Upper lobe of left lung (tissue), 6 donors: Measurements from ENCODE around the gene TRIM31. TPM values are rescaled to one million over a fixed set of nuclear protein-coding genes. Genes with fewer than 3 reads are reported as not detected.

Experiments
- ATAC-seq, 2 donors: fragments of 200-7000 bp; cut with Tn5 transposase; one replicate each; pipeline ENCODE4 v1.9.1; 2022; ENCODE audit warnings: mild to moderate bottlenecking in 2 of 2, moderate library complexity in 2 of 2; ENCODE audit not compliant: low FRiP score in 2 of 2
- DNase-seq, 2 donors: peaks; one replicate each; pipeline ENCODE4 v3.0.0-alpha.2; 2019 to 2020
- H3K27ac ChIP-seq, 4 donors: fragments of 200-600 bp; sonication (generic); one replicate each; pipeline ENCODE4 v1.5.1; 2016 to 2019
- H3K27me3 ChIP-seq, 4 donors: fragments of 200-600 bp; sonication (generic); one replicate each; pipeline ENCODE4 v1.5.1; 2017 to 2019
- H3K36me3 ChIP-seq, 4 donors: fragments of 200-600 bp; sonication (generic); one replicate each; pipeline ENCODE4 v1.5.1; 2016 to 2019
- H3K4me1 ChIP-seq, 4 donors: fragments of 200-600 bp; sonication (generic); one replicate each; pipeline ENCODE4 v1.5.1; 2018 to 2019
- H3K4me3 ChIP-seq, 4 donors: fragments of 200-600 bp; sonication (generic); one replicate each; pipeline ENCODE4 v1.5.1; 2017 to 2019; ENCODE audit warnings: mild to moderate bottlenecking in 2 of 4, moderate library complexity in 1 of 4
- H3K9me3 ChIP-seq, 4 donors: fragments of 200-600 bp; sonication (generic); one replicate each; pipeline ENCODE4 v1.5.1; 2018 to 2019
- CTCF ChIP-seq, 6 experiments: fragments of 450-650 bp in 4 of 6; fragments of 200-600 bp in 2 of 6; sonication (generic) in 2 of 6; IDR thresholded peaks; one replicate each; pipeline ENCODE4 v1.5.1; 2016 to 2019; ENCODE audit warnings: antibody characterized with exemption in 6 of 6
- EP300 ChIP-seq, 4 donors: sonication (generic); formaldehyde crosslinking; IDR thresholded peaks; one replicate each; pipeline ENCODE4 v1.5.1; 2017; ENCODE audit warnings: antibody characterized with exemption in 4 of 4, control low read depth in 2 of 4
- POLR2A ChIP-seq, 4 donors: fragments of 450-650 bp; IDR thresholded peaks; one replicate each; pipeline ENCODE4 v1.5.1; 2016 to 2017; ENCODE audit warnings: antibody characterized with exemption in 4 of 4, mild to moderate bottlenecking in 2 of 4
- POLR2AphosphoS5 ChIP-seq, 2 donors: sonication (generic); formaldehyde crosslinking; IDR thresholded peaks; one replicate each; pipeline ENCODE4 v1.5.1; 2017; ENCODE audit warnings: antibody characterized with exemption in 2 of 2
- WGBS, 2 donors: methylation state at CpG; one replicate each; pipeline ENCODE4 v1.1.5; 2017 to 2018; 5-methylcytosine and 5-hydroxymethylcytosine counted together
- total RNA-seq, 6 donors: library from RNA; depleted of rRNA in 4 of 6; stranded (reverse); fragments of >200 nt in 4 of 6; gene quantifications; one replicate each; pipeline versions ENCODE4 v1.1.0 to v1.2.1, GENCODE V29; 2016 to 2021
- donor health status: DM: no; HTN: no; CAD: no; lungs with moderate emphysema.
- donor health status: DM: no; HTN: yes; CAD: no; lungs with severe emphysema.

Gene TRIM31
- total RNA-seq, 6 donors from 2014 or later, result 0.17 to 0.79 TPM; not detected in 4

DNA sequence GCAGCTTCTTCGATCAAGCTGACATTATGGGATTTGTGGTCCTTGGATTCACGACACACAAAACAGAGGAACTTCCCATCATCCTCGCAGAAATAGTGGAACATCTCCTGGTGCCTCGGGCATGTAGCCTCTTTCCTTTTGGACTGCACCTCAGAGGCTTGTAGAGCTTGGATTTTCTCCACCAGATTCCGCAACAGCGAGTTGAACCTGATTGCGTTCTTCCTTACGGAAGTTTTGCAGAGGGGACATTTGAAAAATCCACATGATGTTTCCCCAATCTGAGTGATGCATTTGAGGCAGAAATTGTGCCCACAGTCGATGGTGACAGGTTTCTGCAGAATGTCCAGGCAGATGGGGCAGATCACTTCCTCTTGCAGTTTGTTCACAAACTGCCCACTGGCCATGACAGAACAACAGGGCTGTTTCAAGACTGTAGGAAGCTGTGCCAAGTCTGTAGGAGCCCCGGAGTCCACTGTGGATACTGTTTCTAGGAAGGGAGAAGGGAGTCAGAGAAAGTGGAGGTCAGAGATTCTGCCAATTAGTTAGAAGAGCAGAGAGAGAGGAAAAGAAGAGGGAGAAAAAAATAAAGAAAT is 392 bp downstream of the TRIM31 start:
- no peak for DNase-seq
- Histone ChIP-seq H3K4me3 (no peak overlapping the region), H3K9me3 (no peaks in the 10 kb centered on the region), H3K4me1 (no peaks in the 10 kb centered on the region), H3K36me3 (no peaks in the 10 kb centered on the region), H3K27ac (no peak overlapping the region), H3K27me3 (no peaks in the 10 kb centered on the region)
- ATAC-seq, result no peak
- 75 to 82% methylated on average over 10 of the region's 10 CpGs for WGBS, 2 donors
- no peak for TF ChIP-seq CTCF (IDR thresholded peaks at IDR 0.05)
- TF ChIP-seq POLR2A (IDR thresholded peaks at IDR 0.05), result no peak
- no peak for TF ChIP-seq POLR2AphosphoS5 (IDR thresholded peaks at IDR 0.05)
- no peak for TF ChIP-seq EP300 (IDR thresholded peaks at IDR 0.05)

DNA sequence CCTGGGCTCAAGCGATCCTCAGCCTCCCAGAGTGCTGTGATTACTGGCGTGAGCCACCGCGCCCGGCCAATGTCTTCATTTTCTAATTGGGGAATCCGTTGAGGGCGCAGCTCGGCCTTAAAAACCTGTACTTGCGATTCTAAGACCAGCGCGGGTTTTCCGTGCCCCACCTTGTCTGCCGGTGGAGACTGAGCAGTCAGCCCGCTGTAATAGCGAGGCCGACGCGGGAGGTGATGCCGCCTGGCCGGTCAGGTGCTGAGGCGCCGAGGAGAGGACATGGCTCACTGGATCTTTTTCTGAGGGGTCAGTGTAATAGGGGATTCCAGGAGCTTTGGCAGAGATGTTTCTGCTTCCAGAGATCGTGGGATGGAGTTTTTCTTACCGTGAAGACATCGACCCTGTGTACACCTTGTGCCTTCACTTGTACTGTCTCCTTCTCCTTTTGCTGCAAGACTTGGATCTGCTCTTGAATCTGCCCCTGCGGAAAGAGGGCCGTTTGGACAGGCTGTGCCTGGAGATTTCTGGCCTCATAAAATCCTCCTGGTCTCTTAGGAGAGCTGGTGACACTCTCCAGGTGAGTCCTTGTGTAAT is 1.5 kb downstream of the TRIM31 start:
- TF ChIP-seq CTCF (IDR thresholded peaks at IDR 0.05) (no peak), POLR2AphosphoS5 (IDR thresholded peaks at IDR 0.05) (no peak), EP300 (IDR thresholded peaks at IDR 0.05) (no peak), POLR2A (IDR thresholded peaks at IDR 0.05) (no peak)
- Histone ChIP-seq H3K27ac (no peak overlapping the region), H3K9me3 (no peaks in the 10 kb centered on the region), H3K4me3 (no peak overlapping the region), H3K27me3 (no peaks in the 10 kb centered on the region), H3K4me1 (no peaks in the 10 kb centered on the region), H3K36me3 (no peaks in the 10 kb centered on the region)
- 51 to 56% methylated on average over 21 to 27 of the region's 27 CpGs for WGBS, 2 donors
- ATAC-seq (no peak), DNase-seq (peak in 1 of 2 donors; percentile 40)

DNA sequence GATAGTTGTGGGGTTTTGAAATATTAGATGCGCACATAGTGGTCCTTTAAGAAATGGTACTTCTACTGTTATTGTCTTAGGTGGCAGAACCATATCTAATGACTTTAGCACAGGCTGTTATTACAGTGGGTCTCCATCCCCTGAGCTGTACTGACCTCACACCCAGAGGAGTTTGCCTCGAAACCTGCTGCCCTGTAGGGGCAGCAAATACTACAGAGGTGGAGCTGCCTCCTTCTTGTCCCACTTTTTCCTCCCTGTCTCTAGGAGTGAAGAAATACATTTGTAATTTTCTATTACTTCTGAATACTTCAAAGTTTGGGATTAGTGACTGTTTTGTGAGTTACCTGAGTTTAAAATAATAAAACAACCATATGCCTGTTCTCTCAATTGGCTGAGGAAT is 8.2 kb downstream of the TRIM31 start:
- H3K4me1 ChIP-seq, result peaks cover 26 to 36% (median 30%) of the 10 kb centered on the region in 4 donors
- H3K9me3 ChIP-seq, result no peaks in the 10 kb centered on the region
- H3K27ac ChIP-seq, result no peak overlapping the region
- H3K27me3 ChIP-seq, result peaks cover 0 to 11% (median 2%) of the 10 kb centered on the region in 4 donors
- no peak overlapping the region for H3K4me3 ChIP-seq
- 93 to 94% methylated on average over 2 of the region's 2 CpGs for WGBS, 2 donors
- ATAC-seq, result no peak
- TF ChIP-seq CTCF (IDR thresholded peaks at IDR 0.05), result no peak
- TF ChIP-seq POLR2AphosphoS5 (IDR thresholded peaks at IDR 0.05), result no peak
- no peak for TF ChIP-seq EP300 (IDR thresholded peaks at IDR 0.05)
- no peak for TF ChIP-seq POLR2A (IDR thresholded peaks at IDR 0.05)
- H3K36me3 ChIP-seq, result no peaks in the 10 kb centered on the region
- no peak for DNase-seq

DNA sequence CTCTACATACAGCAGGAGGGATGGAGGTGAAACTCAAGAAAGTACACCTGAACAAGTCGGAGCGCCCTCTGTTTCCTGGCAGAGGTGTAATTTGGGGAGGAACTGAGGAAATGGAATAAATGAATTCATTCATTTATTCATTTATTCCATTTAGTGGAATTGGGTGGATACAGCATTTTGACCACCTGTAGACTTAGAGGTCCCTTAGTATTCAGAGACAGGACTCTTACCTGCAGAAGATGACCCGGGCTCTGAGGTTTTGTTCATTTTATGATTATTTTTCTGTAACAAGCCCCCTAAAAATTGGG is 9.1 kb downstream of the TRIM31 start:
- Histone ChIP-seq H3K9me3 (no peaks in the 10 kb centered on the region), H3K27me3 (peaks cover 0 to 11% (median 2%) of the 10 kb centered on the region in 4 donors), H3K36me3 (no peaks in the 10 kb centered on the region), H3K4me1 (peaks cover 26 to 36% (median 30%) of the 10 kb centered on the region in 4 donors), H3K4me3 (peak overlapping the region in 3 of 4 donors; percentile 36 to 53 (median 51)), H3K27ac (peak overlapping the region in 1 of 4 donors; percentile 79)
- ATAC-seq, result no peak
- TF ChIP-seq POLR2AphosphoS5 (IDR thresholded peaks at IDR 0.05) (no peak), POLR2A (IDR thresholded peaks at IDR 0.05) (no peak), EP300 (IDR thresholded peaks at IDR 0.05) (no peak), CTCF (IDR thresholded peaks at IDR 0.05) (no peak)
- 48 to 51% methylated on average over 3 of the region's 3 CpGs for WGBS, 2 donors
- no peak for DNase-seq
